ENCODE results near the gene NFKBIE.

DNA sequence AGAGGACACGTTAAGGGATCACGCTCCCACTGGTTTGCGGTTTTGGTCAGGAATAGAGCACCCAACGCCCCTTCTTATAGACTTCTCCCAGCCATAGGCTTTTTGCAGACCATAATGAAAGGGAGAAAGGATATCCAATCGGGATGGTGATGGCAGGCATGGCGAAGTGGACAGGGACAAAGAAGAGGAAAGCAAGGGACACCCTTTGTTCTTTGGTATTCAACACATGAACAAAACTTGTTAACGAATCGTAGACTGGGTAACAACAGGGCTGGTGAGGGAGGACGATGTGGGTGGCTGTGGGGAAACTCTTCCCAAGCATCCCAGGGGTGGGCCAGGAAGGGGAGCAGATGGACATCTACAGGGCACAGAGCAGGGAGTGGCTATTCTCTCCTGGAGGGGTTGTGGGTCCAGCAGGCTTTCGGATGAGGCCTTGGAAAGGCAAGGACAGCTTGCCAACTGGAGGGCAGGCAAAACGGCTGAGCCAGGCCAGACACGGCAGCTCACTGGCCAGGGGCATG lies 19.9 kb downstream of the NFKBIE start:
- TF ChIP-seq, protein P1, sequence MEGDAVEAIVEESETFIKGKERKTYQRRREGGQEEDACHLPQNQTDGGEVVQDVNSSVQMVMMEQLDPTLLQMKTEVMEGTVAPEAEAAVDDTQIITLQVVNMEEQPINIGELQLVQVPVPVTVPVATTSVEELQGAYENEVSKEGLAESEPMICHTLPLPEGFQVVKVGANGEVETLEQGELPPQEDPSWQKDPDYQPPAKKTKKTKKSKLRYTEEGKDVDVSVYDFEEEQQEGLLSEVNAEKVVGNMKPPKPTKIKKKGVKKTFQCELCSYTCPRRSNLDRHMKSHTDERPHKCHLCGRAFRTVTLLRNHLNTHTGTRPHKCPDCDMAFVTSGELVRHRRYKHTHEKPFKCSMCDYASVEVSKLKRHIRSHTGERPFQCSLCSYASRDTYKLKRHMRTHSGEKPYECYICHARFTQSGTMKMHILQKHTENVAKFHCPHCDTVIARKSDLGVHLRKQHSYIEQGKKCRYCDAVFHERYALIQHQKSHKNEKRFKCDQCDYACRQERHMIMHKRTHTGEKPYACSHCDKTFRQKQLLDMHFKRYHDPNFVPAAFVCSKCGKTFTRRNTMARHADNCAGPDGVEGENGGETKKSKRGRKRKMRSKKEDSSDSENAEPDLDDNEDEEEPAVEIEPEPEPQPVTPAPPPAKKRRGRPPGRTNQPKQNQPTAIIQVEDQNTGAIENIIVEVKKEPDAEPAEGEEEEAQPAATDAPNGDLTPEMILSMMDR (IDR thresholded peaks at IDR 0.05; ENCODE audit: insufficient read depth, low read length) = no peak
- TF ChIP-seq GABPA (IDR thresholded peaks at IDR 0.05; ENCODE audit: low read depth) (no peak), POLR2AphosphoS5 (IDR thresholded peaks at IDR 0.05; ENCODE audit: low read depth) (no peak), SPI1 (IDR thresholded peaks at IDR 0.05; ENCODE audit: borderline replicate concordance, low read depth) (no peak)
- TF ChIP-seq, protein P2, sequence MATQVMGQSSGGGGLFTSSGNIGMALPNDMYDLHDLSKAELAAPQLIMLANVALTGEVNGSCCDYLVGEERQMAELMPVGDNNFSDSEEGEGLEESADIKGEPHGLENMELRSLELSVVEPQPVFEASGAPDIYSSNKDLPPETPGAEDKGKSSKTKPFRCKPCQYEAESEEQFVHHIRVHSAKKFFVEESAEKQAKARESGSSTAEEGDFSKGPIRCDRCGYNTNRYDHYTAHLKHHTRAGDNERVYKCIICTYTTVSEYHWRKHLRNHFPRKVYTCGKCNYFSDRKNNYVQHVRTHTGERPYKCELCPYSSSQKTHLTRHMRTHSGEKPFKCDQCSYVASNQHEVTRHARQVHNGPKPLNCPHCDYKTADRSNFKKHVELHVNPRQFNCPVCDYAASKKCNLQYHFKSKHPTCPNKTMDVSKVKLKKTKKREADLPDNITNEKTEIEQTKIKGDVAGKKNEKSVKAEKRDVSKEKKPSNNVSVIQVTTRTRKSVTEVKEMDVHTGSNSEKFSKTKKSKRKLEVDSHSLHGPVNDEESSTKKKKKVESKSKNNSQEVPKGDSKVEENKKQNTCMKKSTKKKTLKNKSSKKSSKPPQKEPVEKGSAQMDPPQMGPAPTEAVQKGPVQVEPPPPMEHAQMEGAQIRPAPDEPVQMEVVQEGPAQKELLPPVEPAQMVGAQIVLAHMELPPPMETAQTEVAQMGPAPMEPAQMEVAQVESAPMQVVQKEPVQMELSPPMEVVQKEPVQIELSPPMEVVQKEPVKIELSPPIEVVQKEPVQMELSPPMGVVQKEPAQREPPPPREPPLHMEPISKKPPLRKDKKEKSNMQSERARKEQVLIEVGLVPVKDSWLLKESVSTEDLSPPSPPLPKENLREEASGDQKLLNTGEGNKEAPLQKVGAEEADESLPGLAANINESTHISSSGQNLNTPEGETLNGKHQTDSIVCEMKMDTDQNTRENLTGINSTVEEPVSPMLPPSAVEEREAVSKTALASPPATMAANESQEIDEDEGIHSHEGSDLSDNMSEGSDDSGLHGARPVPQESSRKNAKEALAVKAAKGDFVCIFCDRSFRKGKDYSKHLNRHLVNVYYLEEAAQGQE (IDR thresholded peaks at IDR 0.05; ENCODE audit: insufficient replicate concordance, low read depth) = no peak

All from HL-60 (cell line).